Measurements from ENCODE around the gene ATN1. TPM values are rescaled to one million over a fixed set of nuclear protein-coding genes. Genes with fewer than 3 reads are reported as not detected.
"Not testable (repeated sequence)": the region's sequence is repeated elsewhere in the genome, so short reads cannot be mapped to it uniquely, and the experiment has no call there.

The ATN1 gene, protein sequence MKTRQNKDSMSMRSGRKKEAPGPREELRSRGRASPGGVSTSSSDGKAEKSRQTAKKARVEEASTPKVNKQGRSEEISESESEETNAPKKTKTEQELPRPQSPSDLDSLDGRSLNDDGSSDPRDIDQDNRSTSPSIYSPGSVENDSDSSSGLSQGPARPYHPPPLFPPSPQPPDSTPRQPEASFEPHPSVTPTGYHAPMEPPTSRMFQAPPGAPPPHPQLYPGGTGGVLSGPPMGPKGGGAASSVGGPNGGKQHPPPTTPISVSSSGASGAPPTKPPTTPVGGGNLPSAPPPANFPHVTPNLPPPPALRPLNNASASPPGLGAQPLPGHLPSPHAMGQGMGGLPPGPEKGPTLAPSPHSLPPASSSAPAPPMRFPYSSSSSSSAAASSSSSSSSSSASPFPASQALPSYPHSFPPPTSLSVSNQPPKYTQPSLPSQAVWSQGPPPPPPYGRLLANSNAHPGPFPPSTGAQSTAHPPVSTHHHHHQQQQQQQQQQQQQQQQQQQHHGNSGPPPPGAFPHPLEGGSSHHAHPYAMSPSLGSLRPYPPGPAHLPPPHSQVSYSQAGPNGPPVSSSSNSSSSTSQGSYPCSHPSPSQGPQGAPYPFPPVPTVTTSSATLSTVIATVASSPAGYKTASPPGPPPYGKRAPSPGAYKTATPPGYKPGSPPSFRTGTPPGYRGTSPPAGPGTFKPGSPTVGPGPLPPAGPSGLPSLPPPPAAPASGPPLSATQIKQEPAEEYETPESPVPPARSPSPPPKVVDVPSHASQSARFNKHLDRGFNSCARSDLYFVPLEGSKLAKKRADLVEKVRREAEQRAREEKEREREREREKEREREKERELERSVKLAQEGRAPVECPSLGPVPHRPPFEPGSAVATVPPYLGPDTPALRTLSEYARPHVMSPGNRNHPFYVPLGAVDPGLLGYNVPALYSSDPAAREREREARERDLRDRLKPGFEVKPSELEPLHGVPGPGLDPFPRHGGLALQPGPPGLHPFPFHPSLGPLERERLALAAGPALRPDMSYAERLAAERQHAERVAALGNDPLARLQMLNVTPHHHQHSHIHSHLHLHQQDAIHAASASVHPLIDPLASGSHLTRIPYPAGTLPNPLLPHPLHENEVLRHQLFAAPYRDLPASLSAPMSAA (N-terminal part only)
- 207 TPM for total RNA-seq

DNA sequence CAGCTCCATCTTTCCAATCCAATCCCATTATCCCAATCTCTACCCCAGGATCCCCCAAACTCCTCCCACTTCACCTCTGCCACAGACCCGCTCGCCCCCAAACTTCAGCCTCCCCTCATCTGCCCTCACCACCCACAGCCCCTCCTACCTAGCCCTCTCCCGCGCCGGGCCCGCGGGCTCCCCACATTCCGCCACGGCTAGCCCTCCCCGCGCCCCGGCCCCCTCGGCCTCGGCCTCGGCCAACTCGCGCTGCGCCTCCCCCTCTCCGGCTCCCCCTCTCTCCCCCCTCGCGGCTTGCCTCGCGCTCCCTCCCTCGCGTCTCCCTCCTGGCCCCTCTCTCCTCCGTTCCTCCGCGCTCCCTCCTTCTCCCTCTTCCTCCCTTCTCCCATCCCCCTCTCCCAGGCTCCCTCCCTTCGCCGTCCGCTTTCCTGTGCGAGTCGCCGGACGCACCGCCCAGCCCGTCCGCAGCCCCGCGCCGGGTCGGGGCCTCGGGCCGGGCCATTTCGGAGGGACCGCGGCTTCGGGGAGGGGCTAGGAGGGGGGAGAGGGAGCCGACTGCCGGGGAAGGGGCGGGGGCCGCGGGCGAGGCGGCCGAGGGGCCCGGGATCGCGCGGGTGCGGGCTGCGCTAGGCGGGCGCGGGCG, at the start of gene ATN1:
TSS of gene ATN1 (plus strand) at position 581 of the 643 bp plus-strand sequence. CDS start 6,043 bp downstream, outside the sequence.
- intact Hi-C loops (cut with DNase I): loop anchor here (1.0 to 10.0 kb wide), 3 partner anchors 9 to 583 kb away; partner anchors contain the start of genes LPCAT3 and TNFRSF1A
- H3K4me3 ChIP-seq: peak within 1 kb of the TSS; percentile 92 to 99
- TF ChIP-seq, protein P1, sequence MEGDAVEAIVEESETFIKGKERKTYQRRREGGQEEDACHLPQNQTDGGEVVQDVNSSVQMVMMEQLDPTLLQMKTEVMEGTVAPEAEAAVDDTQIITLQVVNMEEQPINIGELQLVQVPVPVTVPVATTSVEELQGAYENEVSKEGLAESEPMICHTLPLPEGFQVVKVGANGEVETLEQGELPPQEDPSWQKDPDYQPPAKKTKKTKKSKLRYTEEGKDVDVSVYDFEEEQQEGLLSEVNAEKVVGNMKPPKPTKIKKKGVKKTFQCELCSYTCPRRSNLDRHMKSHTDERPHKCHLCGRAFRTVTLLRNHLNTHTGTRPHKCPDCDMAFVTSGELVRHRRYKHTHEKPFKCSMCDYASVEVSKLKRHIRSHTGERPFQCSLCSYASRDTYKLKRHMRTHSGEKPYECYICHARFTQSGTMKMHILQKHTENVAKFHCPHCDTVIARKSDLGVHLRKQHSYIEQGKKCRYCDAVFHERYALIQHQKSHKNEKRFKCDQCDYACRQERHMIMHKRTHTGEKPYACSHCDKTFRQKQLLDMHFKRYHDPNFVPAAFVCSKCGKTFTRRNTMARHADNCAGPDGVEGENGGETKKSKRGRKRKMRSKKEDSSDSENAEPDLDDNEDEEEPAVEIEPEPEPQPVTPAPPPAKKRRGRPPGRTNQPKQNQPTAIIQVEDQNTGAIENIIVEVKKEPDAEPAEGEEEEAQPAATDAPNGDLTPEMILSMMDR (IDR thresholded peaks at IDR 0.05): no peak
- H3K4me1 ChIP-seq: peaks cover 27 to 40% of the 10 kb centered on the region in 2 donors
- H3K36me3 ChIP-seq: peaks cover 6 to 7% of the 10 kb centered on the region in 2 donors
- DNase-seq (ENCODE audit: low spot score in 2 of 2): peak in 1 of 2 donors; percentile 91
- H3K27ac ChIP-seq: peak within 1 kb of the TSS; percentile 97 to 99
- no peaks in the 10 kb centered on the region for H3K9me3 ChIP-seq
- no peaks in the 10 kb centered on the region for H3K27me3 ChIP-seq

DNA sequence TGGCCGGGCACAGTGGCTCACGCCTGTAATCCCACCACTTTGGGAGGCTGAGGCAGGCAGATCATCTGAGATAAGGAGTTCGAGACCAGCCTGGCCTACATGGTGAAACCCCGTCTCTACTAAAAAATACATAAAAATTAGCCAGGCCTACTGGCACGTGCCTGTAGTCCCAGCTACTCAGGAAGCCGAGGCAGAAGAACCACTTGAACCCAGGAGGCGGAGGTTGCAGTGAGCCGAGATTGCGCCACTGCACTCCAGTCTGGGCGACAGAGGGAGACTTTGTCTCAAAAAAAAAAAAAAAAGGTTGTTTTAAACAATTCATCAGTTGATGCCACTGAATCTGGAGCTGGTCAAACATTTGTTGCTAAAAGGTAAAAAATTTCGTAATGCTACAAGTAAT, 47.9 kb upstream of the ATN1 start:
- intact Hi-C loops (cut with DNase I); H3K27ac ChIP-seq; H3K9me3 ChIP-seq; DNase-seq (ENCODE audit: low spot score in 2 of 2); H3K4me3 ChIP-seq; H3K4me1 ChIP-seq; H3K27me3 ChIP-seq: not testable (repeated sequence)
- H3K36me3 ChIP-seq: peaks cover 9 to 15% of the 10 kb centered on the region in 2 donors

DNA sequence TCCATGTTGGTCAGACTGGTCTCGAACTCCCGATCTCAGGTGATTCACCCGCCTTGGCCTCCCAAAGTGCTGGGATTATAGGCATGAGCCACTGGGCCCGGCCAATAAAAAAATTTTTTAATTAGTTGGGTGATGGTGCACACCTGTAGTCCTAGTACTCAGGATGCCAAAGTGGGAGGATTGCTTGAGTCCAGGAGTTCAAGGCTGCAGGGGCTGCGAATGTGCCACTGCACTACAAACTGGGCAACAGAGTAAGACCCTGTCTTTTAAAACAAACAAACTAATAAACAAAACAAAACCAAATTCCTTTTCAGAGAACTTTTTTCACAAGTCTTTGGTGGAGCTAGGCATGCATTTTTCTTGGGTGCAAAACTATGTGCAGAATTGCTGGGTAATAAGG, 44.5 kb upstream of the ATN1 start:
- TF ChIP-seq, protein P1 (IDR thresholded peaks at IDR 0.05): no peak
- H3K4me3 ChIP-seq: no peak overlapping the region
- no peaks in the 10 kb centered on the region for H3K4me1 ChIP-seq
- no peaks in the 10 kb centered on the region for H3K27me3 ChIP-seq
- no peaks in the 10 kb centered on the region for H3K9me3 ChIP-seq
- intact Hi-C loops (cut with DNase I): no loop called here
- no peak for DNase-seq (ENCODE audit: low spot score in 2 of 2)
- peaks cover 12 to 18% of the 10 kb centered on the region in 2 donors for H3K36me3 ChIP-seq
- no peak overlapping the region for H3K27ac ChIP-seq

DNA sequence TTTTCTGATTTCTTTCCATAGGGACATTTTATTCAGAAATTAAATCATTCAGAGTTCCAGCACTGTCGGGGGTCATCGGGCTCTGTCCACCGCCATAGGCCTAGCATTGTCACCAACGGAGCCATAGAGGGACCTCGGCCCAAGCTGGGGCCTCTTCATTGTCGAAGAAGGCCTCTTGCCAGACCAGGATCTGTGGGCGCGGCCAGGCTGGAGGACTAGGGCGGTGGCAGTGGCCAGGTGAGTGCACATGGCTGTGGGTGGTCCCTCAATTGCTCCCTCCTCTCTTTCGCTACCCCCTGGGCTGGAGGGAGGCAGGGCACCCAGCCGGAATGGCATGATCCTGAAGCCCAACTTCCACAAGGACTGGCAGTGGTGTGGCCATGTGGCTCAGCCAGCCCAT, 44.1 kb upstream of the ATN1 start:
- peaks cover 12 to 19% of the 10 kb centered on the region in 2 donors for H3K36me3 ChIP-seq
- no peak overlapping the region for H3K27ac ChIP-seq
- H3K27me3 ChIP-seq: no peaks in the 10 kb centered on the region
- H3K9me3 ChIP-seq: no peaks in the 10 kb centered on the region
- H3K4me3 ChIP-seq: no peak overlapping the region
- intact Hi-C loops (cut with DNase I): no loop called here
- TF ChIP-seq, protein P1 (IDR thresholded peaks at IDR 0.05): no peak
- DNase-seq (ENCODE audit: low spot score in 2 of 2): no peak
- H3K4me1 ChIP-seq: no peaks in the 10 kb centered on the region

DNA sequence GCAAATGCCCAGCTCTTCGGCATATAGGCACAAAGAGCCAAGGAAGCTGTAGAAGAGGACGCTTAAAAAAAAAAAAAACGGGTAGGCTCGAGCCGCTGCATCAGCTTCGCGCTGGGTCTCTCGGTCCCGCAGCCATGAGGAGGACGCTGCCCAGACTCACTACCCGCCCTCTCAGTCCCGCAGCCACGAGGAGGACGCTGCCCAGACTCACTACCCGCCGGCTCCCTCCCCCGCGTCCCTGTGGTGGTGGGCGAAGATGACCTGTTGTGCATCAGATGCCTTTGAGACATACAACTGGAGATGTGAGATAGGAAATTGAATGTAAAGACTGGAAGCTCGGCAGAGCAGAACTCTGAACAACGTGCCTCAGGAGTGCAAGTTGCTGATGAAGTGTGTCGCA, 43.2 kb upstream of the ATN1 start:
- no peak overlapping the region for H3K4me3 ChIP-seq
- H3K27ac ChIP-seq: no peak overlapping the region
- no peaks in the 10 kb centered on the region for H3K4me1 ChIP-seq
- intact Hi-C loops (cut with DNase I): no loop called here
- H3K27me3 ChIP-seq: no peaks in the 10 kb centered on the region
- no peaks in the 10 kb centered on the region for H3K9me3 ChIP-seq
- H3K36me3 ChIP-seq: peaks cover 12 to 23% of the 10 kb centered on the region in 2 donors
- no peak for DNase-seq (ENCODE audit: low spot score in 2 of 2)
- TF ChIP-seq, protein P1 (IDR thresholded peaks at IDR 0.05): no peak

DNA sequence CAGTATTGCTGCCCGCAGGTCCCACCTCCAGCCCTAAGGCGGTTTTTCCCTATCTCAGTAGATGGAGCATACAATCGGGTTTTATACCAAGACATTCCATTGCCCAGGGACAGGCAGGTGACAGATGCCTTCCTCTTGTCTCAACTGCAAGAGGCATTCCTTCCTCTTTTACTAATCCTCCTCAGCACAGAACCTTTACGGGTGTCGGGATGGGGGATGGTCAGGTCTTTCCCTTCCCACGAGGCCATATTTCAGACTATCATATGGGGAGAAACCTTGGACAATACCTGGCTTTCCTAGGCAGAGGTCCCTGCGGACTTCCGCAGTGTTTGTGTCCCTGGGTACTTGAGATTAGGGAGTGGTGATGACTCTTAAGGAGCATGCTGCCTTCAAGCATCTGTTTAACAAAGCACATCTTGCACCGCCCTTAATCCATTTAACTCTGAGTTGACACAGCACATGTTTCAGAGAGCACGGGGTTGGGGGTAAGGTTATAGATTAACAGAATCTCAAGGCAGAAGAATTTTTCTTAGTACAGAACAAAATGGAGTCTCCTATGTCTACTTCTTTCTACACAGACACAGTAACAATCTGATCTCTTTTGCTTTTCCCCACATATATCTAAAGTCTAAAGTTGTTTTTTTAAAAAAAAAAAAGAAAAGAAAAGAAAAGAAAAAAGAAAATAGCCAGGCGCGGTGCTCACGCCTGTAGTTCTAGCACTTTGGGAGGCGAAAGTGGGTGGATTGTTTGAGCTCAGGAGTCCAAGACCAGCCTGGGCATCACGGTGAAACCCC, 41.4 kb upstream of the ATN1 start:
- H3K27me3 ChIP-seq; H3K9me3 ChIP-seq; H3K27ac ChIP-seq; H3K4me1 ChIP-seq; H3K4me3 ChIP-seq; DNase-seq (ENCODE audit: low spot score in 2 of 2); intact Hi-C loops (cut with DNase I): not testable (repeated sequence)
- peaks cover 12 to 23% of the 10 kb centered on the region in 2 donors for H3K36me3 ChIP-seq

Measured in ascending aorta (tissue), 2 donors.